K562 (cell line): Measurements from ENCODE around the gene SPHK2. TPM values are rescaled to one million over a fixed set of nuclear protein-coding genes. Genes with fewer than 3 reads are reported as not detected.

Source experiments
- ATAC-seq: fragments of 200-7000 bp; cut with Tn5 transposase; 3 replicates; pipeline ENCODE4 v1.9.1; 2020; ENCODE audit warnings: moderate library complexity
- BruUV-seq: library from RNA; stranded (reverse); fragments of 400-500 nt; replicated peaks from 2 replicates; lab custom pipeline; 2021; lab: Mats Ljungman, UMichigan
- CTCF ChIA-PET: fragments of 300-600 bp; formaldehyde crosslinking; extraction: SDS; loops from one replicate; lab custom pipeline; 2021; ENCODE audit warnings: low intra/inter-chr PET ratio; lab: Yijun Ruan, JAX
- POLR2A ChIA-PET: fragments of 300-600, 350-650 bp; sonication (Branson Sonifier 250); formaldehyde crosslinking; extraction: SDS; loops from one replicate; lab custom pipeline; 2021; ENCODE audit warnings: antibody characterized with exemption, inconsistent platforms; lab: Yijun Ruan, JAX
- DNase-seq, 4 experiments: peaks; one replicate each; pipeline versions ENCODE4 v3.0.0 to v3.0.0-alpha.2; 2011 to 2018; ENCODE audit warnings: low spot score in 3 of 4, mixed read lengths in 3 of 4; ENCODE audit errors: extremely low read depth in 1 of 4
- FAIRE-seq: peaks from 2 replicates; lab custom pipeline; 2011; peaks lifted over from hg19 to GRCh38; lab: Jason Lieb, UNC
- H2AFZ ChIP-seq: 2 replicates; pipeline ENCODE4 v1.6.0; 2011; ENCODE audit warnings: low read depth, low read length, control low read depth, inconsistent platforms
- H3K27ac ChIP-seq: fragments of 200-600 bp; 3 replicates; pipeline ENCODE4 v1.8.0; 2011; ENCODE audit warnings: low read depth, mild to moderate bottlenecking, control low read depth, inconsistent platforms, low read length, moderate library complexity, mixed read lengths; ENCODE audit errors: extremely low read depth
- H3K27me3 ChIP-seq, 2 experiments: fragments of 300-600 bp in 1 of 2; 2 replicates in 1 of 2; 3 replicates in 1 of 2; pipeline versions ENCODE4 v1.6.0 to v1.8.0; 2011; ENCODE audit warnings: inconsistent platforms in 2 of 2, low read length in 2 of 2, mild to moderate bottlenecking in 1 of 2, mixed read lengths in 1 of 2, moderate library complexity in 1 of 2; ENCODE audit not compliant: control insufficient read depth in 2 of 2, insufficient read depth in 2 of 2
- H3K36me3 ChIP-seq: fragments of 300-600 bp; 3 replicates; pipeline ENCODE4 v1.8.0; 2011; ENCODE audit warnings: mild to moderate bottlenecking, low read length, inconsistent platforms; ENCODE audit not compliant: control insufficient read depth, insufficient read depth
- H3K4me1 ChIP-seq, 2 experiments: fragments of 200-600 bp in 1 of 2; replicated peaks in 1 of 2; 2 replicates in 1 of 2; 3 replicates in 1 of 2; pipeline versions ENCODE4 v1.5.1 to v1.8.0; 2011; ENCODE audit warnings: inconsistent platforms in 2 of 2, low read length in 2 of 2, mild to moderate bottlenecking in 1 of 2, mixed read lengths in 1 of 2, moderate library complexity in 1 of 2; ENCODE audit not compliant: control insufficient read depth in 2 of 2, insufficient read depth in 2 of 2
- H3K4me2 ChIP-seq: 2 replicates; pipeline ENCODE4 v1.6.1; 2011; ENCODE audit warnings: low read length, control low read depth, inconsistent platforms, mixed read lengths; ENCODE audit not compliant: insufficient read depth
- H3K4me3 ChIP-seq: fragments of 200-600 bp; sonication (generic), shearing (Covaris generic); 2 replicates; pipeline ENCODE4 v1.5.1; 2016; ENCODE audit warnings: control low read depth, inconsistent platforms
- H3K79me2 ChIP-seq: fragments of 200-600 bp; 3 replicates; pipeline ENCODE4 v1.8.0; 2011; ENCODE audit warnings: low read length, inconsistent platforms; ENCODE audit not compliant: control insufficient read depth, insufficient read depth
- H3K9ac ChIP-seq, 2 experiments: 2 replicates each; pipeline versions ENCODE4 v1.6.0 to v1.6.1; 2011; ENCODE audit warnings: low read depth in 2 of 2, low read length in 2 of 2, control low read depth in 1 of 2, inconsistent platforms in 1 of 2, mild to moderate bottlenecking in 1 of 2, mixed read lengths in 1 of 2; ENCODE audit not compliant: insufficient read depth in 1 of 2
- H3K9me1 ChIP-seq: one replicate; pipeline ENCODE4 v1.6.0; 2011; ENCODE audit warnings: inconsistent platforms, mild to moderate bottlenecking, low read length, moderate library complexity; ENCODE audit not compliant: control insufficient read depth, insufficient read depth
- H3K9me3 ChIP-seq: replicated peaks from 2 replicates; pipeline ENCODE4 v1.5.1; 2011; ENCODE audit warnings: low read depth, low read length, inconsistent platforms; ENCODE audit not compliant: control insufficient read depth, insufficient read depth
- H4K20me1 ChIP-seq: replicated peaks from 2 replicates; pipeline ENCODE4 v1.6.1; 2011; ENCODE audit warnings: low read length, inconsistent platforms, mixed read lengths; ENCODE audit not compliant: control insufficient read depth, insufficient read depth
- ARHGAP35 ChIP-seq: fragments of 450-650 bp; IDR thresholded peaks from 2 replicates; pipeline ENCODE4 v1.6.1; 2018; ENCODE audit not compliant: partially characterized antibody
- BACH1 ChIP-seq: fragments of 200-800 bp; sonication (Bioruptor generic); IDR thresholded peaks from 2 replicates; pipeline ENCODE4 v1.6.1; 2016; ENCODE audit warnings: missing genetic modification characterization, missing compliant biosample characterization
- BRD4 ChIP-seq: fragments of 200-600 bp; sonication (generic); IDR thresholded peaks from 2 replicates; pipeline ENCODE4 v1.6.1; 2017; ENCODE audit warnings: inconsistent platforms
- CBX1 ChIP-seq: sonication (generic); IDR thresholded peaks from 2 replicates; pipeline ENCODE4 v1.6.1; 2016; ENCODE audit warnings: antibody characterized with exemption, low read depth, mild to moderate bottlenecking
- CC2D1A ChIP-seq: fragments of 450-650 bp; IDR thresholded peaks from 2 replicates; pipeline ENCODE4 v1.6.1; 2017; ENCODE audit warnings: mild to moderate bottlenecking
- CSDE1 ChIP-seq, 2 experiments: fragments of 450-650 bp; IDR thresholded peaks; 2 replicates each; pipeline ENCODE4 v1.6.1; 2016; ENCODE audit warnings: mild to moderate bottlenecking in 1 of 2
- HOXB6 ChIP-seq: fragments of 250-450 bp; sonication (Bioruptor Pico); IDR thresholded peaks from 2 replicates; pipeline ENCODE4 v1.5.1; 2022; ENCODE audit warnings: mild to moderate bottlenecking, borderline replicate concordance
- KAT7 ChIP-seq: sonication (generic); formaldehyde crosslinking; IDR thresholded peaks from 2 replicates; pipeline ENCODE4 v1.8.0; 2022; ENCODE audit warnings: missing genetic modification reagents, mild to moderate bottlenecking, borderline replicate concordance
- LCOR ChIP-seq: sonication (generic); formaldehyde crosslinking; IDR thresholded peaks from 2 replicates; pipeline ENCODE4 v1.8.0; 2022; ENCODE audit warnings: mild to moderate bottlenecking, missing genetic modification reagents
- MTF1 ChIP-seq: fragments of 250-450 bp; sonication (Bioruptor Pico); IDR thresholded peaks from 2 replicates; pipeline ENCODE4 v1.9.0; 2021; ENCODE audit warnings: moderate library complexity, mild to moderate bottlenecking, inconsistent platforms, borderline replicate concordance
- MYBL2 ChIP-seq, 2 experiments: fragments of 450-650 bp in 1 of 2; sonication (generic) in 1 of 2; formaldehyde crosslinking in 1 of 2; IDR thresholded peaks; 2 replicates each; pipeline versions ENCODE4 v1.6.1 to v1.8.1; 2017 to 2022; ENCODE audit warnings: borderline replicate concordance in 1 of 2, inconsistent platforms in 1 of 2, low read depth in 1 of 2, mild to moderate bottlenecking in 1 of 2, missing genetic modification reagents in 1 of 2, moderate library complexity in 1 of 2
- MYNN ChIP-seq, 2 experiments: sonication (generic); formaldehyde crosslinking in 1 of 2; IDR thresholded peaks; 2 replicates each; pipeline versions ENCODE4 v1.5.0 to v1.6.1; 2016 to 2020; ENCODE audit warnings: antibody characterized with exemption in 1 of 2, missing genetic modification reagents in 1 of 2
- NRF1 ChIP-seq, 2 experiments: fragments of 450-650 bp; IDR thresholded peaks in 1 of 2; conservative IDR thresholded peaks in 1 of 2; 2 replicates each; pipeline ENCODE4 v1.6.1; 2014; ENCODE audit warnings: mild to moderate bottlenecking in 2 of 2
- POLR2B ChIP-seq: fragments of 450-650 bp; IDR thresholded peaks from 2 replicates; pipeline ENCODE4 v1.6.1; 2018; ENCODE audit warnings: low read depth; ENCODE audit not compliant: partially characterized antibody
- ZNF174 ChIP-seq: fragments of 250-450 bp; sonication (Bioruptor Pico); IDR thresholded peaks from 2 replicates; pipeline ENCODE4 v1.4.0; 2020; ENCODE audit warnings: mild to moderate bottlenecking
- whole genome bisulfite sequencing: fragments of 100-300 bp; shearing (Covaris generic); methylation state at CpG from one replicate; pipeline ENCODE4 v1.1.6; 2016; ENCODE audit warnings: low coverage, mixed read lengths; ENCODE audit not compliant: insufficient coverage; ENCODE audit errors: missing lambda C conversion rate; 5-methylcytosine and 5-hydroxymethylcytosine counted together
- in situ Hi-C: fragments of 300-500 bp; cut with MboI; formaldehyde crosslinking; loops from 4 replicates; pipeline ENCODE4 v1.15.0; 2018; ENCODE audit warnings: inconsistent platforms, mixed read lengths
- intact Hi-C: fragments of 100-400 bp; cut with micrococcal nuclease; formaldehyde crosslinking; loops from 2 replicates; pipeline ENCODE4 v1.14.2; 2022
- polyA plus RNA-seq, 8 experiments: library from polyadenylated mRNA; depleted of rRNA in 4 of 8; stranded (reverse) in 5 of 8; unstranded in 3 of 8; fragments of >200 nt; fragmentation: Nextera tagmentation in 2 of 8; fragmentation: Illumina TruSeq in 1 of 8; extraction: Ambion mirVana in 2 of 8; extraction: Trizol in 1 of 8; gene quantifications; 2 replicates each; pipeline versions ENCODE4 v1.2.1 to v1.2.3, GENCODE V29; 2011 to 2014; ENCODE audit warnings: inconsistent platforms in 1 of 8, missing spikeins in 1 of 8
- total RNA-seq, 7 experiments: library from RNA; depleted of rRNA in 6 of 7; stranded (reverse); fragments of >200 nt in 6 of 7; fragmentation: Illumina TruSeq in 2 of 7; extraction: Trizol in 2 of 7; gene quantifications; 2 replicates each; pipeline versions ENCODE4 v1.2.1 to v1.2.3, GENCODE V29; 2011 to 2021; ENCODE audit warnings: low replicate concordance in 1 of 7
- TF ChIP-seq, protein P1 (sequence below): sonication (generic); formaldehyde crosslinking; IDR thresholded peaks from 2 replicates; pipeline ENCODE4 v1.8.0; 2023; ENCODE audit warnings: mild to moderate bottlenecking, missing genetic modification reagents
- TF ChIP-seq, protein P2 (sequence below): sonication (generic); formaldehyde crosslinking; IDR thresholded peaks from 2 replicates; pipeline ENCODE4 v1.8.0; 2022; ENCODE audit warnings: missing genetic modification reagents, mild to moderate bottlenecking, moderate library complexity, borderline replicate concordance

SPHK2 gene
- total and polyA plus RNA-seq, 9 of the 15 experiments (the other 6 are each of a cell fraction or from before 2014, with no cell fraction given) = 0.10 to 15.2 (median 2.9) TPM

DNA sequence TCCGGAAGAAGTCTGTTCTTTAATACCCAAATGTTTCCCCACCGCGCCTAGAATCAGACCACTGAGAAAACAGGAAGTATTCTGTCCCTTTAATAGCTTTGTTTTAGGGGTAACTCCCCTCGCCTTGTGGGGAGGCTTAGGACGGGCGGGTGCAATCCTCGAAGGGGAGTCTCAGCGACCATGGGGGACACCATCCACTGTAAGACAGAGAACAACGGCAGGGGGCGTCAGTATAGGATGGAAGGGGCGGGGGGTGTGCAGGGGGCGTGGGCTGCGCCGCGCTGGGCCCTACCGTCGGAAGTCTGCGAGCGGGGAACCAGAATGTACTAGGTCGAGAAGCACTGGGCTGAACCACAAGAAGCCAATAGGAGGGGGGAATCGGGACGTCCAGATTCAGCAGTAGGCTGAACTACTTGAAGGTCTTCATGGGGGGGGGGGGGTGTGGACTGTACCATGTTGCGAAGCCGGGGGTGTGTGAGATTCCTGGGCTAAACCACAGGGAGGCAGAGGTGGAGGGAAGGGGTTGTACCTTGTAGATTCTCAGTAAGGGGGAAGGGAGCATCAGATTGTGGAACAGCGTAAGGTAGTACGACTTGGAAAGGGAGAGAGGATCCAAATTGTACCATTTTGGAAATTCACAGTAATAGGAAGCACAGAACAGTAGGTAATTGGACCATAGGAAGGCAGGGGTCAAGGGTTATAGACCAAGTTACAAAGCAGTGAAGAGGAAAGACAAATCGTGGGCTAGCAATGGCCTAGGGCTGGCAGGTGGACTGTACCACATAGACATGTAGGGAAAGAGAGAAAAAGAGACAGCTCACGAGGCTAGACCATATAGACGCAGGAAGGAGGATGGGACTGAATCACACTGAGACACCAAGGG, 18.9 kb downstream of the SPHK2 start:
- Histone ChIP-seq H3K9ac (peak overlapping the region; percentile 78 to 94), H3K4me1 (peaks cover 39 to 65% of the 10 kb centered on the region in 2 experiments), H3K4me3 (peak overlapping the region; percentile 51), H3K36me3 (no peaks in the 10 kb centered on the region), H3K27me3 (no peaks in the 10 kb centered on the region), H3K9me3 (no peaks in the 10 kb centered on the region), H3K4me2 (peak overlapping the region; percentile 100), H2AFZ (peak overlapping the region; percentile 87), H4K20me1 (0 out of 2 replicates have a peak, but pooled peaks cover 4% of the 10 kb centered on the region), H3K9me1 (peaks cover 4% of the 10 kb centered on the region), H3K79me2 (peaks cover 27% of the 10 kb centered on the region; the same call in 2 of the 3 replicates), H3K27ac (peak overlapping the region; percentile 91)
- POLR2A ChIA-PET = interaction anchor here (1.9 kb wide), 1 partner anchor 19 kb away, joined by 9 read pairs; the partner anchor contains the start of genes RPL18 and SPHK2
- DNase-seq (peak; percentile 77 to 94 (median 86)), FAIRE-seq (peak; percentile 90), ATAC-seq (peak; percentile 33)
- in situ Hi-C loops = no loop called here
- CTCF ChIA-PET = interaction anchor here (0.6 kb wide), 1 partner anchor 104 kb away, joined by 3 read pairs; no protein-coding TSS in a partner anchor
- 1% methylated on average over 19 of the region's 29 CpGs for WGBS
- intact Hi-C loops = loop anchor here (1.0 kb wide), 1 partner anchor 19 kb away; the partner anchor contains the start of genes RPL18 and SPHK2
- no TSS peak for BruUV-seq
- TF ChIP-seq, protein P1, sequence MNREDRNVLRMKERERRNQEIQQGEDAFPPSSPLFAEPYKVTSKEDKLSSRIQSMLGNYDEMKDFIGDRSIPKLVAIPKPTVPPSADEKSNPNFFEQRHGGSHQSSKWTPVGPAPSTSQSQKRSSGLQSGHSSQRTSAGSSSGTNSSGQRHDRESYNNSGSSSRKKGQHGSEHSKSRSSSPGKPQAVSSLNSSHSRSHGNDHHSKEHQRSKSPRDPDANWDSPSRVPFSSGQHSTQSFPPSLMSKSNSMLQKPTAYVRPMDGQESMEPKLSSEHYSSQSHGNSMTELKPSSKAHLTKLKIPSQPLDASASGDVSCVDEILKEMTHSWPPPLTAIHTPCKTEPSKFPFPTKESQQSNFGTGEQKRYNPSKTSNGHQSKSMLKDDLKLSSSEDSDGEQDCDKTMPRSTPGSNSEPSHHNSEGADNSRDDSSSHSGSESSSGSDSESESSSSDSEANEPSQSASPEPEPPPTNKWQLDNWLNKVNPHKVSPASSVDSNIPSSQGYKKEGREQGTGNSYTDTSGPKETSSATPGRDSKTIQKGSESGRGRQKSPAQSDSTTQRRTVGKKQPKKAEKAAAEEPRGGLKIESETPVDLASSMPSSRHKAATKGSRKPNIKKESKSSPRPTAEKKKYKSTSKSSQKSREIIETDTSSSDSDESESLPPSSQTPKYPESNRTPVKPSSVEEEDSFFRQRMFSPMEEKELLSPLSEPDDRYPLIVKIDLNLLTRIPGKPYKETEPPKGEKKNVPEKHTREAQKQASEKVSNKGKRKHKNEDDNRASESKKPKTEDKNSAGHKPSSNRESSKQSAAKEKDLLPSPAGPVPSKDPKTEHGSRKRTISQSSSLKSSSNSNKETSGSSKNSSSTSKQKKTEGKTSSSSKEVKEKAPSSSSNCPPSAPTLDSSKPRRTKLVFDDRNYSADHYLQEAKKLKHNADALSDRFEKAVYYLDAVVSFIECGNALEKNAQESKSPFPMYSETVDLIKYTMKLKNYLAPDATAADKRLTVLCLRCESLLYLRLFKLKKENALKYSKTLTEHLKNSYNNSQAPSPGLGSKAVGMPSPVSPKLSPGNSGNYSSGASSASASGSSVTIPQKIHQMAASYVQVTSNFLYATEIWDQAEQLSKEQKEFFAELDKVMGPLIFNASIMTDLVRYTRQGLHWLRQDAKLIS = no peak
- TF ChIP-seq MTF1 (CRISPR knock-in tag) = no peak
- peak; percentile 29 for TF ChIP-seq POLR2B
- no peak for TF ChIP-seq BACH1 (tag)
- TF ChIP-seq CSDE1 (IDR thresholded peaks at IDR 0.05) = no peak; a peak in 1 of 4 replicates
- TF ChIP-seq ARHGAP35 = no peak
- no peak for TF ChIP-seq MYNN (IDR thresholded peaks at IDR 0.05)
- no peak for TF ChIP-seq MYNN (CRISPR knock-in tag; IDR thresholded peaks at IDR 0.05)
- TF ChIP-seq, protein P2, sequence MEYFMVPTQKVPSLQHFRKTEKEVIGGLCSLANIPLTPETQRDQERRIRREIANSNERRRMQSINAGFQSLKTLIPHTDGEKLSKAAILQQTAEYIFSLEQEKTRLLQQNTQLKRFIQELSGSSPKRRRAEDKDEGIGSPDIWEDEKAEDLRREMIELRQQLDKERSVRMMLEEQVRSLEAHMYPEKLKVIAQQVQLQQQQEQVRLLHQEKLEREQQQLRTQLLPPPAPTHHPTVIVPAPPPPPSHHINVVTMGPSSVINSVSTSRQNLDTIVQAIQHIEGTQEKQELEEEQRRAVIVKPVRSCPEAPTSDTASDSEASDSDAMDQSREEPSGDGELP = no peak
- no peak for TF ChIP-seq KAT7
- TF ChIP-seq HOXB6 (CRISPR knock-in tag) = no peak
- TF ChIP-seq NRF1 (conservative IDR thresholded peaks at IDR 0.05 in 1 of 2, IDR thresholded peaks at IDR 0.05 in 1 of 2) = no peak
- TF ChIP-seq CC2D1A = no peak; the same call in 1 of the 2 replicates
- no peak for TF ChIP-seq MYBL2 (IDR thresholded peaks at IDR 0.05; ENCODE audit: low read depth)
- TF ChIP-seq MYBL2 (CRISPR knock-in tag; IDR thresholded peaks at IDR 0.05; ENCODE audit: borderline replicate concordance) = no peak
- TF ChIP-seq ZNF174 (CRISPR knock-in tag) = no peak
- TF ChIP-seq CBX1 = no peak
- no peak; the same call in 1 of the 2 replicates for TF ChIP-seq LCOR
- no peak for TF ChIP-seq BRD4
